Breast epithelium (tissue), 3 donors: ENCODE data around the gene STAMBPL1.

Experiments
- CTCF ChIP-seq, 3 donors: fragments of 450-650 bp; IDR thresholded peaks; one replicate each; pipeline ENCODE4 v1.5.1; 2016 to 2017; ENCODE audit warnings: antibody characterized with exemption in 3 of 3, mild to moderate bottlenecking in 3 of 3, moderate library complexity in 3 of 3
- POLR2A ChIP-seq: fragments of 450-650 bp; IDR thresholded peaks from one replicate; pipeline ENCODE4 v1.6.1; 2016; ENCODE audit warnings: antibody characterized with exemption, mild to moderate bottlenecking, moderate library complexity

DNA sequence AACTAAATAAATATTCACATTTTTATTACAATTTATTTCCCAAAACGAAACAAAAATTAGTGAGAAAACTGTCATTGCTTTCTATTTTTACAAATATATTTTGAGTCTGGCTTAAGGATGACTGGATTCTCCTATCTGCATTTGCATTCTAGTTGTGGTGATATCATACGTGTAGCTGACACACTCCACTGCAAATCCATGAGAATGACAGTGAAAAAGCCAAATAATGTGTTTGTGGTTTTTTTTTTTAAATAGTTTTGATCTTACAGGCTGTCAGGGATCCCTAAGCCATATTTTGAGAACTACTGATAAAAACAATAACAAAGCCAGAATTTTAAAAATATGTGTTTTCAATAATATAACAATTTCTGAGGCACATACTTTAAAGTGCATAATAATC lies 5.8 kb upstream of the STAMBPL1 start:
- TF ChIP-seq CTCF (IDR thresholded peaks at IDR 0.05) = no peak
- no peak for TF ChIP-seq POLR2A
